ENCODE data around the gene APMAP. TPM values are rescaled to one million over a fixed set of nuclear protein-coding genes. Genes with fewer than 3 reads are reported as not detected.

Gene APMAP
- total and polyA plus RNA-seq, 2 of the 13 experiments (the other 11 are each of a cell fraction or from before 2014, with no cell fraction given): 168 to 214 TPM

DNA sequence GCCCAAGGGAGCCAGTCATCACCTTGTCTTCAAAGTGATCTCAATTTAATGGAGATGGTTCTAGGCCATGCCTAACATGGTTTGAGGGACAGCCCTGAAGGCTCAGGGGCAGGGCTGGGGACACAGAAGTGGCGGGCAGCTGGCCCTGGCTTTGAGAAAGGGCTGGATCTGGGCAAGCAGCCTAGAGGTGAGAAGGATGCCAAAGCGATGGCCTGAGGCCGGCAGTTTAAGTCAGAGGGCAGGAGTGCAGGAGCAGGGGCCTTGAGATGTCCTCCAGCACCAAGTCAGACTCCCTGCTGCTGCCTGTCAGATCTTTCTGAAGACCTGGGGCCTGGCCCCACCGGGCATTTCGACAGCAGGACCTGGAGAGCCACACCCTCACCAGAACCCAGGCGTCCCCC is 28.4 kb upstream of the APMAP start (continued):
- TF ChIP-seq, protein P1, sequence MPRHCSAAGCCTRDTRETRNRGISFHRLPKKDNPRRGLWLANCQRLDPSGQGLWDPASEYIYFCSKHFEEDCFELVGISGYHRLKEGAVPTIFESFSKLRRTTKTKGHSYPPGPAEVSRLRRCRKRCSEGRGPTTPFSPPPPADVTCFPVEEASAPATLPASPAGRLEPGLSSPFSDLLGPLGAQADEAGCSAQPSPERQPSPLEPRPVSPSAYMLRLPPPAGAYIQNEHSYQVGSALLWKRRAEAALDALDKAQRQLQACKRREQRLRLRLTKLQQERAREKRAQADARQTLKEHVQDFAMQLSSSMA (CRISPR knock-in tag; IDR thresholded peaks at IDR 0.05): no peak
- TF ChIP-seq ZNF331 (CRISPR knock-in tag; IDR thresholded peaks at IDR 0.05): no peak
- no peak for TF ChIP-seq RFX3 (CRISPR knock-in tag; IDR thresholded peaks at IDR 0.05)
- no peak for TF ChIP-seq MAFF (IDR thresholded peaks at IDR 0.05; ENCODE audit: low read depth, low read length)
- no peak for TF ChIP-seq CAMTA2 (CRISPR knock-in tag; IDR thresholded peaks at IDR 0.05; ENCODE audit: borderline replicate concordance)
- no peak for TF ChIP-seq MEIS1 (CRISPR knock-in tag; IDR thresholded peaks at IDR 0.05; ENCODE audit: borderline replicate concordance)
- TF ChIP-seq PRPF4 (IDR thresholded peaks at IDR 0.05; ENCODE audit: low read depth, low read length, poor library complexity, severe bottlenecking): no peak
- TF ChIP-seq, protein P2, sequence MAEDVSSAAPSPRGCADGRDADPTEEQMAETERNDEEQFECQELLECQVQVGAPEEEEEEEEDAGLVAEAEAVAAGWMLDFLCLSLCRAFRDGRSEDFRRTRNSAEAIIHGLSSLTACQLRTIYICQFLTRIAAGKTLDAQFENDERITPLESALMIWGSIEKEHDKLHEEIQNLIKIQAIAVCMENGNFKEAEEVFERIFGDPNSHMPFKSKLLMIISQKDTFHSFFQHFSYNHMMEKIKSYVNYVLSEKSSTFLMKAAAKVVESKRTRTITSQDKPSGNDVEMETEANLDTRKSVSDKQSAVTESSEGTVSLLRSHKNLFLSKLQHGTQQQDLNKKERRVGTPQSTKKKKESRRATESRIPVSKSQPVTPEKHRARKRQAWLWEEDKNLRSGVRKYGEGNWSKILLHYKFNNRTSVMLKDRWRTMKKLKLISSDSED (CRISPR knock-in tag; IDR thresholded peaks at IDR 0.05): no peak

DNA sequence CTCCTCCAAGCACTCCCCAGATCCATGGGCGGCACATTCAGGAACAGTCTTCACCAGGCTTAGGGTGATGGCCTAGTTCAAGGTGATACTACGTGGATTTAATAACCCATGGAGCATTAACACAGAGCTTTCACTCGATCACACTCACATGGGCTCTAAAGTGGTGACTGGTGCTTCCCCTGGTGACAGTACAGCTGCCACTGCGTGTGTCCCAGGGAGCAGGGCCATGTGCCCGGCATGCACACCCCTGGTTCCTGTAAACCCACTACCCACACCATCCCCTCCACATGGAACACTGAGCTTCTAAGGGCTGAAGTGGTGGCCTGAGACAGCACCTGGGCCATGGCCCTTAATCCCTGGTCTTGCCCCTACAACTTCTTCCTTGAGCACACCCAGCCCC is 27.8 kb upstream of the APMAP start:
- Histone ChIP-seq H3K4me2 (ENCODE audit: low read depth, low read length) (no peak overlapping the region), H3K9me3 (ENCODE audit: low read length) (no peaks in the 10 kb centered on the region), H3K4me3 (replicated peaks in 1 of 3; ENCODE audit: insufficient read depth in 1 of 3, low read depth in 2 of 3, low read length in 3 of 3) (no peak overlapping the region), H3K4me1 (ENCODE audit: insufficient read depth, low read length) (peaks cover 44% of the 10 kb centered on the region), H3K27ac (ENCODE audit: extremely low read length, insufficient read depth, low read length) (no peak overlapping the region), H3K9ac (ENCODE audit: insufficient read depth, low read depth, low read length) (no peak overlapping the region), H3K27me3 (ENCODE audit: control insufficient read depth in 1 of 2, insufficient read depth in 2 of 2, low read length in 2 of 2) (peaks cover 0 to 2% of the 10 kb centered on the region in 2 experiments; a peak in 1 of 5 replicates), H3K79me2 (ENCODE audit: insufficient read depth, low read length) (no peaks in the 10 kb centered on the region), H2AFZ (ENCODE audit: low read length) (no peak overlapping the region), H4K20me1 (ENCODE audit: insufficient read depth, low read length) (no peaks in the 10 kb centered on the region), H3K36me3 (replicated peaks in 1 of 2; ENCODE audit: control insufficient read depth in 1 of 2, insufficient read depth in 2 of 2, low read length in 2 of 2) (no peaks in the 10 kb centered on the region)
- FAIRE-seq: no peak
- WGBS (ENCODE audit: low lambda C conversion rate): 63% methylated on average over 4 of the region's 5 CpGs
- in situ Hi-C loops (cut with HindIII; ENCODE audit: extremely low pct_ligation_motif_present, low pct_unique_long_range_greater_than_20kb): no loop called here
- no TSS peak for BruUV-seq (replicated peaks)
- POLR2A ChIA-PET: interaction anchor here (1.8 kb wide), 1 partner anchor 13 kb away, joined by 6 read pairs; no protein-coding TSS in a partner anchor
- ATAC-seq: no peak
- CTCF ChIA-PET (ENCODE audit: low intra/inter-chr PET ratio, low total read pairs): no interaction called here
- DNase-seq (ENCODE audit: low spot score): no peak
- TF ChIP-seq GABPA (IDR thresholded peaks at IDR 0.05; ENCODE audit: low read depth, low read length) (0 out of 2 replicates have a peak, but pooled peaks have one; percentile 4), GABPA (CRISPR knock-in tag; IDR thresholded peaks at IDR 0.05; ENCODE audit: low read depth) (no peak)
- TF ChIP-seq, protein P3, sequence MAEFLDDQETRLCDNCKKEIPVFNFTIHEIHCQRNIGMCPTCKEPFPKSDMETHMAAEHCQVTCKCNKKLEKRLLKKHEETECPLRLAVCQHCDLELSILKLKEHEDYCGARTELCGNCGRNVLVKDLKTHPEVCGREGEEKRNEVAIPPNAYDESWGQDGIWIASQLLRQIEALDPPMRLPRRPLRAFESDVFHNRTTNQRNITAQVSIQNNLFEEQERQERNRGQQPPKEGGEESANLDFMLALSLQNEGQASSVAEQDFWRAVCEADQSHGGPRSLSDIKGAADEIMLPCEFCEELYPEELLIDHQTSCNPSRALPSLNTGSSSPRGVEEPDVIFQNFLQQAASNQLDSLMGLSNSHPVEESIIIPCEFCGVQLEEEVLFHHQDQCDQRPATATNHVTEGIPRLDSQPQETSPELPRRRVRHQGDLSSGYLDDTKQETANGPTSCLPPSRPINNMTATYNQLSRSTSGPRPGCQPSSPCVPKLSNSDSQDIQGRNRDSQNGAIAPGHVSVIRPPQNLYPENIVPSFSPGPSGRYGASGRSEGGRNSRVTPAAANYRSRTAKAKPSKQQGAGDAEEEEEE (CRISPR knock-in tag; IDR thresholded peaks at IDR 0.05; ENCODE audit: borderline replicate concordance): no peak
- intact Hi-C loops (cut with micrococcal nuclease; ENCODE audit: unreplicated experiment): no loop called here

Data from HepG2 (cell line).